ENCODE measurements around the gene C18orf32.
"Not testable (repeated sequence)": the region's sequence is repeated elsewhere in the genome, so short reads cannot be mapped to it uniquely, and the experiment has no call there.

Gene C18orf32

GRCh38 chr18:49491534-49491856, 4.5 kb upstream of the C18orf32 start:
- Histone ChIP-seq H3K36me3 (ENCODE audit: insufficient read depth, low read length) (peaks cover 25% of the 10 kb centered on the region), H3K9ac (ENCODE audit: low read depth, low read length) (peak overlapping the region; percentile 92), H3K9me3 (ENCODE audit: control insufficient read depth, insufficient read depth, low read length) (no peaks in the 10 kb centered on the region), H3K4me1 (ENCODE audit: insufficient read depth, low read length) (peaks cover 14% of the 10 kb centered on the region)

GRCh38 chr18:49490246-49490762, 3.3 kb upstream of the C18orf32 start:
- H3K36me3 ChIP-seq (ENCODE audit: insufficient read depth, low read length), result peaks cover 25% of the 10 kb centered on the region
- H3K9me3 ChIP-seq (ENCODE audit: control insufficient read depth, insufficient read depth, low read length), result no peaks in the 10 kb centered on the region
- peak overlapping the region; percentile 9; the same call in 1 of the 2 replicates for H3K9ac ChIP-seq (ENCODE audit: low read depth, low read length)
- peaks cover 9% of the 10 kb centered on the region for H3K4me1 ChIP-seq (ENCODE audit: insufficient read depth, low read length)

GRCh38 chr18:49487711-49488310, 777 bp upstream of the C18orf32 start:
- Histone ChIP-seq H3K9ac (ENCODE audit: low read depth, low read length) (peak overlapping the region; percentile 90), H3K4me1 (ENCODE audit: insufficient read depth, low read length) (peaks cover 2% of the 10 kb centered on the region), H3K9me3 (ENCODE audit: control insufficient read depth, insufficient read depth, low read length) (no peaks in the 10 kb centered on the region), H3K36me3 (ENCODE audit: insufficient read depth, low read length) (peaks cover 31% of the 10 kb centered on the region)

GRCh38 chr18:49486606-49486952, 455 bp downstream of the C18orf32 start:
- Histone ChIP-seq H3K9me3 (ENCODE audit: control insufficient read depth, insufficient read depth, low read length) (no peaks in the 10 kb centered on the region), H3K4me1 (ENCODE audit: insufficient read depth, low read length) (no peaks in the 10 kb centered on the region; the same call in 1 of the 2 replicates)

GRCh38 chr18:49486134-49486533, 900 bp downstream of the C18orf32 start:
- H3K36me3 ChIP-seq (ENCODE audit: insufficient read depth, low read length), result peaks cover 24% of the 10 kb centered on the region
- H3K9ac ChIP-seq (ENCODE audit: low read depth, low read length), result peak overlapping the region; percentile 90

More at GRCh38 chr18:49486606-49486952, 455 bp downstream of the C18orf32 start:
- H3K9ac ChIP-seq (ENCODE audit: low read depth, low read length), result peak overlapping the region; percentile 90
- H3K36me3 ChIP-seq (ENCODE audit: insufficient read depth, low read length), result peaks cover 29% of the 10 kb centered on the region

GRCh38 chr18:49483198-49483597, 3.8 kb downstream of the C18orf32 start:
- no peak overlapping the region for H3K9ac ChIP-seq (ENCODE audit: low read depth, low read length)
- 0 out of 2 replicates have a peak, but pooled peaks cover 6% of the 10 kb centered on the region for H3K36me3 ChIP-seq (ENCODE audit: insufficient read depth, low read length)
- H3K9me3 ChIP-seq (ENCODE audit: control insufficient read depth, insufficient read depth, low read length), result no peaks in the 10 kb centered on the region
- no peaks in the 10 kb centered on the region for H3K4me1 ChIP-seq (ENCODE audit: insufficient read depth, low read length)

More at GRCh38 chr18:49486134-49486533, 900 bp downstream of the C18orf32 start:
- H3K9me3 ChIP-seq (ENCODE audit: control insufficient read depth, insufficient read depth, low read length), result no peaks in the 10 kb centered on the region
- H3K4me1 ChIP-seq (ENCODE audit: insufficient read depth, low read length), result no peaks in the 10 kb centered on the region; the same call in 1 of the 2 replicates

GRCh38 chr18:49481907-49482306, 5.1 kb downstream of the C18orf32 start:
- Histone ChIP-seq H3K9me3 (ENCODE audit: control insufficient read depth, insufficient read depth, low read length) (no peaks in the 10 kb centered on the region), H3K4me1 (ENCODE audit: insufficient read depth, low read length) (no peaks in the 10 kb centered on the region), H3K36me3 (ENCODE audit: insufficient read depth, low read length) (0 out of 2 replicates have a peak, but pooled peaks cover 6% of the 10 kb centered on the region), H3K9ac (ENCODE audit: low read depth, low read length) (no peak overlapping the region)

- Histone ChIP-seq H3K9me3 (ENCODE audit: control insufficient read depth, insufficient read depth, low read length) (no peaks in the 10 kb centered on the region), H3K4me1 (ENCODE audit: insufficient read depth, low read length) (peaks cover 3% of the 10 kb centered on the region; the same call in 1 of the 2 replicates), H3K36me3 (ENCODE audit: insufficient read depth, low read length) (0 out of 2 replicates have a peak, but pooled peaks cover 6% of the 10 kb centered on the region), H3K9ac (ENCODE audit: low read depth, low read length) (no peak overlapping the region)
These were observed 5.7 kb downstream of the C18orf32 start for GRCh38 chr18:49481317-49481716.

- 0 out of 2 replicates have a peak, but pooled peaks cover 6% of the 10 kb centered on the region for H3K36me3 ChIP-seq (ENCODE audit: insufficient read depth, low read length)
- H3K9ac ChIP-seq (ENCODE audit: low read depth, low read length), result no peak overlapping the region
- H3K9me3 ChIP-seq (ENCODE audit: control insufficient read depth, insufficient read depth, low read length), result no peaks in the 10 kb centered on the region
- peaks cover 3% of the 10 kb centered on the region; the same call in 1 of the 2 replicates for H3K4me1 ChIP-seq (ENCODE audit: insufficient read depth, low read length)
These were observed 7.5 kb downstream of the C18orf32 start for GRCh38 chr18:49479381-49480137.

- Histone ChIP-seq H3K36me3 (ENCODE audit: insufficient read depth, low read length) (no peaks in the 10 kb centered on the region), H3K9ac (ENCODE audit: low read depth, low read length) (no peak overlapping the region), H3K9me3 (ENCODE audit: control insufficient read depth, insufficient read depth, low read length) (no peaks in the 10 kb centered on the region), H3K4me1 (ENCODE audit: insufficient read depth, low read length) (peaks cover 3% of the 10 kb centered on the region; the same call in 1 of the 2 replicates)
These were observed 10.2 kb downstream of the C18orf32 start for GRCh38 chr18:49476664-49477411.

- H3K9me3 ChIP-seq (ENCODE audit: control insufficient read depth, insufficient read depth, low read length); H3K36me3 ChIP-seq (ENCODE audit: insufficient read depth, low read length): not testable (repeated sequence)
These were observed 12.1 kb downstream of the C18orf32 start for GRCh38 chr18:49474935-49475334.

GRCh38 chr18:49473721-49474120, 13.3 kb downstream of the C18orf32 start:
- Histone ChIP-seq H3K9ac (ENCODE audit: low read depth, low read length) (no peak overlapping the region), H3K4me1 (ENCODE audit: insufficient read depth, low read length) (peaks cover 3% of the 10 kb centered on the region; the same call in 1 of the 2 replicates)

More at GRCh38 chr18:49474935-49475334, 12.1 kb downstream of the C18orf32 start:
- H3K4me1 ChIP-seq (ENCODE audit: insufficient read depth, low read length); H3K9ac ChIP-seq (ENCODE audit: low read depth, low read length): not testable (repeated sequence)

GRCh38 chr18:49472459-49472858, 14.6 kb downstream of the C18orf32 start:
- H3K9me3 ChIP-seq (ENCODE audit: control insufficient read depth, insufficient read depth, low read length), result no peaks in the 10 kb centered on the region
- H3K9ac ChIP-seq (ENCODE audit: low read depth, low read length), result no peak overlapping the region
- peaks cover 3% of the 10 kb centered on the region; the same call in 1 of the 2 replicates for H3K4me1 ChIP-seq (ENCODE audit: insufficient read depth, low read length)
- H3K36me3 ChIP-seq (ENCODE audit: insufficient read depth, low read length), result no peaks in the 10 kb centered on the region

More at GRCh38 chr18:49473721-49474120, 13.3 kb downstream of the C18orf32 start:
- Histone ChIP-seq H3K9me3 (ENCODE audit: control insufficient read depth, insufficient read depth, low read length) (no peaks in the 10 kb centered on the region), H3K36me3 (ENCODE audit: insufficient read depth, low read length) (no peaks in the 10 kb centered on the region)

- Histone ChIP-seq H3K9ac (ENCODE audit: low read depth, low read length) (no peak overlapping the region), H3K4me1 (ENCODE audit: insufficient read depth, low read length) (peaks cover under 1% of the 10 kb centered on the region; the same call in 1 of the 2 replicates), H3K36me3 (ENCODE audit: insufficient read depth, low read length) (no peaks in the 10 kb centered on the region), H3K9me3 (ENCODE audit: control insufficient read depth, insufficient read depth, low read length) (no peaks in the 10 kb centered on the region)
These were observed 15.5 kb downstream of the C18orf32 start for GRCh38 chr18:49471532-49471931.

Measured in ES-I3 (cell line).